Left kidney (tissue), 2 donors: ENCODE measurements around the gene LYPD4. TPM values are rescaled to one million over a fixed set of nuclear protein-coding genes. Genes with fewer than 3 reads are reported as not detected.
A peak's percentile ranks its signal among the peaks of the same experiment; 100 is the strongest.
"Not testable (repeated sequence)": the region's sequence is repeated elsewhere in the genome, so short reads cannot be mapped to it uniquely, and the experiment has no call there.

Experiments
- DNase-seq: peaks from one replicate; pipeline ENCODE4 v3.0.0-alpha.2; 2013
- polyA plus RNA-seq: library from polyadenylated mRNA; unstranded; fragments of 120-200 nt; gene quantifications from one replicate; pipeline ENCODE4 v1.2.1, GENCODE V29; 2013; ENCODE audit not compliant: insufficient read length

Gene LYPD4
- polyA plus RNA-seq, 1 donor: not detected

DNA sequence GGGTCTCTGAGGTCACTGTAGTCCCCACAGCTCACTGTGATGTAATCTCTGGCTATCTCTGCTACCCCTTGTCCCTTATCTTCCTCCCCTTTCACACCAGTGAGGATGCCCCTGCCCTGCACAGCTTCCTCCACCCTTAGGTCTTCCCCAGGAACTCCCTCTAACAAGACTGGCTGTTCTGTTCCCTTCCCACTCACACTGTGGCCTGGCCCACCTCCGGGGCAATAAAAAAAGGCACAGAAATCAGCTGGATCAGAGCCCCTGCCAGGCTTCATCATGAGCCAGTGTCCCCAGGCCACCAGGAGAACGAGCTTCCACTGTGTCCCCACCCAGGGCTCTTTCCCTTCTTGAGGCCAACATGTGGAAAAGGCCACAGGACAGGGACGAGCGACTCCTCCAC, 43.5 kb downstream of the LYPD4 start:
- DNase-seq: no peak

DNA sequence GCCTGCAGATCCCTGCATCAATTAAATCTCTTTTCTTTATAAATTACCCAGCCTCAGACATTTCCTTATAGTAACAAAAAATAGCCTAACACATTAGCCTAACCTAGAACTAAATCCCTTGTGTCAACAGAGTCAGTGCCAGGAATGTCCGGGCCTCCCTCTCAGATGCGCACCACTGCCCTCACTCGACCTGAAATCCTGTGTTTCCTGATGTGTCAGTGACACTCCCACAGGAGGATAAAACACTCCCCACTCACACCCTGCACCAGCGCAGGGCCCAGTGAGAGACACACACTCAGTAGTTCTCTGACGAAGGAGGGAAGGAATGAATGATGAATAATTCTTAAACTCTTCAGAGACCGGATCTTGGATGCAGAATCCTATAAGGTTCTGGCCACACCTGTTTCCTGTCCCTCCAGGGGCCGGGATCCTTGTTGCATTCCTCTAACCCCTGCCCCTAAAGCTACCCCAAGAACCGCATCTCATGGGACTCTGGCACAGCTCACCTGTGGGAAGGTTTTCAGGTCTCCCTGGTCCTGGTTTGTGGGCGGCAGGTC, 45.0 kb downstream of the LYPD4 start:
- peak; percentile 37 for DNase-seq

DNA sequence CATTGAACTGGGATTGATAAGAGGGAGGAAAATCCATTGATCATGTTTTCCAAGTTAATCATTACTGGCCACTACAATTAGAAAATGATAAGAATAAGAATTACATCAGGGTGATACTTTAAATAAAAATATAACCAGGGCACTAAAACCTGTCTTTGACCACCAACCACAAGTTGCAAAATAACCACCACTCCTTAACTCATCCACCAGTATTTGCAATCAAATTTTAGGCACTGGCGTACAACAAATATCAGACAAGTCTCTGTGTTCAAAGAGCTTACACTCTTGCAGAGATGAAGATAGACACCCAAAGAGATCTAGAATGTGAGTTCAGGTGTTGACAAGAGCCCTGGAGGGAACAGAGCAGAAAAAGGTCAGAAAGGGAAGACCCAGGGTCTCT, 47.6 kb downstream of the LYPD4 start:
- DNase-seq: no peak

DNA sequence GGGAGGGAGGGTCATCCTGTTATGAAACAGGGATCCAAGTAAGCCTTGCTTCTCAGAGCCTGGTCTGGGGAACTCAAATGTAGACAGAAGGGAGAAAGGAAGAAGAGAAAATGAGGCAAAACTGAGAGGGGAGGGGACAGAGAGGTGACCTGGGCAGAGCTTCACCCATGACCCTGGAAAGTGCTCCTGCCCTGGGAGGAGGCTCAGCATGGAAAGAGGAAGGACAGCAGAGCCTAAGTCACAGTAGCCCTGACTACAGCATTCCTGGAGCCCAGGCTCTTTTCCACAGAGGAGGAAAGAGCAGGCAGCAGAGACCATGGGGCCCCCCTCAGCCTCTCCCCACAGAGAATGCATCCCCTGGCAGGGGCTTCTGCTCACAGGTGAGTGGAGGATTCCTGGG, 48.1 kb downstream of the LYPD4 start, which contains the start of gene CEACAM3:
TSS of gene CEACAM3 (plus strand) at position 226 of the 400 bp plus-strand sequence. CDS start at position 317, 91 bp downstream.
- DNase-seq: no peak

DNA sequence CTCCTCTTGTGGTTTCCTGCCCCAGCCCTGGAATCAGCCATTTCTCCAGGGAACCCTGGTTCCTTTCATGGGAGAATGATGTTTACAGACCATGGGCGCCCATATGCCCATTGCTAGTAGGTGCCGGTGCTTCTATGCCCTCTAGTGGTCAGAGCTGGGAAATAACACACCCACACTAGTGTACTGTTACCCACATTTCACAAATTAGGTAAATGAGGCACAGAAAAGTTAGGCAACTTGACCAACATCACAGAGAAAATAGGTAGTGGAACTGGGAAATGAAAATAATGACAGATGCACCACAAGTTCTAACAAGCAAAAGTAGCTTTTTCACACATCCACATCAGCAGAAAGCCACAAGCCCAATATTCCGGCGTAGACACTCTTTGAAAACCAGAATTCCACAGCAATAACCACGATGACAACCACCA, 49.4 kb downstream of the LYPD4 start:
- peak; percentile 7 for DNase-seq

DNA sequence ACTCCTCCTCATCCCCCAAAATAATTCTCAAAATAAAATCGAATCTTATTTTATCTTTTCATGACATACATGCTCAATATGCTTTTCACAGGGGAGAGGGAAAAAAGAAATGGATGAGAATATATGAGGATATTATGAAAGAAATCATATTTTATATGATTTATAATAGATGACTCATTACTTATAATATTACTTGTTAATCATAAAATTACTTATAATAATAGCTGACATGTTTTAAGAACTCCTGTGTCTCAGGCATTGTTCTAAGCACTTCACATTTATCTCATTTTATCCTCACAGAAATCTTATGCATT, 51.1 kb downstream of the LYPD4 start:
- no peak for DNase-seq

DNA sequence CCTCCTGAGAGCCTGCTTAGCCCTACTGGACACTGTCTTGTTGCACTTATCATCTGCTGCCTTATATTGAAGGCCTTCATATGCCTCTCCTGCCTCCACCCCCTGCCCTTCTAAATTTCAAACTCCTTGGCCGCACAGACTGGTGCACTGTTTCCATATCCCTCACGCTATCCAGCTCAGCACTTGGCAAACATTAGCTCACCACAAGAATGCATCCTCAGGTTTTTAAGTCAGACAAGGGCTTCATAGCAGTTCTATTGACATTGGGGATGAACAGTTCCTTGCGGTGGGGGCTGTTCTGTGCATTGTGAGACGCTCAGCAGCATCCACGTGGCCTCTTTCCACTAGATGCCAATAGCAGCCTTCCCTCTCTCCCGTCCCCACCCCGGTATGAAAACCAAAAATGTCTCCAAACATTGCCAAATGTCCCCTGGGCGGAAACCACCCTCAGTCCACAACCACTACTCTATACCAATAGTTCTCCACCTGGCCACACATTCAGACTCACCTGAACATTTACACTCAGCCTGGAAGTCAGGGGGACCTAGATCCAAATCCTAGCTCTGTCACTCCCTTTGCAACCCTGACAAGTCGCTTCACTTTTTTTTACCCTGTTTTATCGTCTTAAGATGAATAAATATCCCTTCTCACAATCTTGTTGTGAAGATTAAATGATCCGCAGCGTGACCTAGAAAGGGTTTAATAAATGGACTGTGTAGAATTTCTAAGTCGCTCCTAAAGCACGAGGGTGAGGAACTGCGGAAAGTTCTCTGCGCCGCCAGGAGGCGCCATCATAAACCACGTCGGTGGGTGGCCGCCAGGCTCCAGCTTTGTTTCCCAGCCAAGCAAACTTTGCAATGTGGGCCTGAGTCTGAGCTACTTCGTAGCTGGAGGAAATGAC, 51.7 kb downstream of the LYPD4 start:
- peak; percentile 33 for DNase-seq

DNA sequence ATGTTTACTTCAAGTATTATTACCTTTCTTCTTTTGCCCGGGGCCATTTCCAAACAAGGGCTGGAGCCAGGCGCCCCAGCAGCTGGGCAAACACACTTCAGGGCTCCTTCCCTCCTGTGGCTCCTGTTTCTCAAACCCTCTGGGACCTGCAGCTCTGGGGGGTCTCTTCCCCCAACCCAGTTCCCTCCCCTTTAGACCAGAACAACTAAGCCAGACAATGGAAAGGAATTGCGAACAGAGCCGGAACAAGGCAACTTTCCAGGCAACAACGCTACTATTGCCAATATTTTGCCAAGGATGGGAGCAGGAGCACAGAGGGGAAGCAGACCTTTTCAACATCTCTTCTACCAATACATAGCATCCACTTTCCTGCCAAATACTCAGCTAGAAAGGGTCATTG, 55.4 kb downstream of the LYPD4 start:
- not testable (repeated sequence) for DNase-seq

DNA sequence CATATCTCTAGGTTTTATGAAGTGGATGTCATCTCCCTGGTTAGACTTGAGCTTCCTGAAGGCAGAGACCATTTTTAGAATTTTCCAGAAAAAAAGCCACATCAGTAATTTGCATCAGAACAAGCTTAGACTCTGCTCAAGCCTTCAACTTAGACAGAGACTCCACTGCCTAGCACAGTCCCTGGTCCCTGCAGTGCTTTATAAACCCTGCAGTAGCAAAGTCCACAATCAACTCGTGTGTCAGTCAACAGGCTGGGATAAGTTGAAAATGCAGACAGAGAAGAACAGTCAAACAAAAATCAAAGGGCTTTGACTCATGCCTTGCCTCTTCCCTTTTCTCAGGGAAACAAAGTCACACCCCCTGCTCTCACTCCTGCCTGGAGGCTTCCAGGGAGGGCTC, 56.0 kb downstream of the LYPD4 start:
- not testable (repeated sequence) for DNase-seq

Other genes with a start within 250 kb of the LYPD4 start
- gene CEACAM4, start 217.6 kb downstream of the LYPD4 start, polyA plus RNA-seq: not detected
- not detected for gene CEACAM7, start 156.4 kb downstream of the LYPD4 start, polyA plus RNA-seq
- 0.08 TPM for gene CEACAM5, start 136.1 kb downstream of the LYPD4 start, polyA plus RNA-seq
- gene CEACAM6, start 89.2 kb downstream of the LYPD4 start, polyA plus RNA-seq: not detected
- not detected for gene CEACAM3, start 48.1 kb downstream of the LYPD4 start, polyA plus RNA-seq
- not detected for gene DMRTC2, start 359 bp upstream of the LYPD4 start, polyA plus RNA-seq
- 1,139 TPM for gene RPS19, start 15.6 kb upstream of the LYPD4 start, polyA plus RNA-seq
- 0.40 TPM for gene CD79A, start 32.6 kb upstream of the LYPD4 start, polyA plus RNA-seq
- gene ARHGEF1, start 38.5 kb upstream of the LYPD4 start, polyA plus RNA-seq: 45.2 TPM
- gene ERFL, start 83.8 kb upstream of the LYPD4 start, polyA plus RNA-seq: 0.15 TPM
- 45.4 TPM for gene RABAC1, start 114.6 kb upstream of the LYPD4 start, polyA plus RNA-seq
- gene ATP1A3, start 149.5 kb upstream of the LYPD4 start, polyA plus RNA-seq: 0.65 TPM
- 26.3 TPM for gene GRIK5, start 225.5 kb upstream of the LYPD4 start, polyA plus RNA-seq
- gene ZNF574, start 231.5 kb upstream of the LYPD4 start, polyA plus RNA-seq: 12.0 TPM